ENCODE measurements around the gene C14orf180. TPM values are rescaled to one million over a fixed set of nuclear protein-coding genes. Genes with fewer than 3 reads are reported as not detected.

The C14orf180 gene
- not detected in 2 replicates for total RNA-seq (2014; rRNA removed; shearing (Covaris generic))
- not detected in 2 replicates for polyA plus RNA-seq (2015; cell fraction: cytosol; rRNA removed)
- polyA plus RNA-seq (2015; cell fraction: nucleus; rRNA removed), result not detected in 2 replicates

DNA sequence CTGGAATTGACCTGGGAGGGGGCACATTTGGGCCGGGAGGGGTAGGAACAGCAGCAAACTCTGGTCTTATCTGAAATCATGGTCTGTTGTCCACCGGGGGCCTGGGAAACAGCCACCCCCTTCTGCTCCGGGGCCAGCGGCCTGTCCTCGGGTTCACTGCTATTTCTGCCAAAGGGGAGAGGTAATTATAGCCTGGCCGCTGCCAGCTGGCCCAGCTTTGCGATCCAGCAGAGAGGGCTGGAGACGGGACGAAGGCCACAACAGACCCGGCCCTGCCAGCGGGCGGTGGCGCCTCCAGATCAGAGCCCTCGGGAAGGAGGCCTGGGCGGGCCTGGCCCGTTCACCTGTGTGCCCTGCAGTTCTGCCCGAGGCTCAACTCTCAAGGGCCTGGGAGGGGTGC is at the start of gene C14orf180:
Gene C14orf180, plus strand, starts transcription at position 258 of the 400 bp plus-strand sequence. CDS start 6,667 bp downstream, outside the sequence.
- DNase-seq (ENCODE audit: low read depth, low spot score), result no peak
- in situ Hi-C loops (cut with HindIII; ENCODE audit: low pct_unique_long_range_greater_than_20kb, low sequenced_read_pairs), result no loop called here

- in situ Hi-C loops (cut with HindIII; ENCODE audit: low pct_unique_long_range_greater_than_20kb, low sequenced_read_pairs), result no loop called here
- DNase-seq (ENCODE audit: low read depth, low spot score), result no peak
These were observed 48.9 kb upstream of the C14orf180 start for GRCh38 chr14:104530646-104531045.

- DNase-seq (ENCODE audit: low read depth, low spot score), result no peak
- in situ Hi-C loops (cut with HindIII; ENCODE audit: low pct_unique_long_range_greater_than_20kb, low sequenced_read_pairs), result no loop called here
These were observed 48.0 kb upstream of the C14orf180 start for GRCh38 chr14:104531421-104532190.

GRCh38 chr14:104532191-104532555 is 47.4 kb upstream of the C14orf180 start:
- DNase-seq (ENCODE audit: low read depth, low spot score), result no peak
- in situ Hi-C loops (cut with HindIII; ENCODE audit: low pct_unique_long_range_greater_than_20kb, low sequenced_read_pairs), result no loop called here

- DNase-seq (ENCODE audit: low read depth, low spot score), result no peak
- in situ Hi-C loops (cut with HindIII; ENCODE audit: low pct_unique_long_range_greater_than_20kb, low sequenced_read_pairs), result no loop called here
These were observed 45.5 kb upstream of the C14orf180 start for GRCh38 chr14:104534036-104534435.

DNA sequence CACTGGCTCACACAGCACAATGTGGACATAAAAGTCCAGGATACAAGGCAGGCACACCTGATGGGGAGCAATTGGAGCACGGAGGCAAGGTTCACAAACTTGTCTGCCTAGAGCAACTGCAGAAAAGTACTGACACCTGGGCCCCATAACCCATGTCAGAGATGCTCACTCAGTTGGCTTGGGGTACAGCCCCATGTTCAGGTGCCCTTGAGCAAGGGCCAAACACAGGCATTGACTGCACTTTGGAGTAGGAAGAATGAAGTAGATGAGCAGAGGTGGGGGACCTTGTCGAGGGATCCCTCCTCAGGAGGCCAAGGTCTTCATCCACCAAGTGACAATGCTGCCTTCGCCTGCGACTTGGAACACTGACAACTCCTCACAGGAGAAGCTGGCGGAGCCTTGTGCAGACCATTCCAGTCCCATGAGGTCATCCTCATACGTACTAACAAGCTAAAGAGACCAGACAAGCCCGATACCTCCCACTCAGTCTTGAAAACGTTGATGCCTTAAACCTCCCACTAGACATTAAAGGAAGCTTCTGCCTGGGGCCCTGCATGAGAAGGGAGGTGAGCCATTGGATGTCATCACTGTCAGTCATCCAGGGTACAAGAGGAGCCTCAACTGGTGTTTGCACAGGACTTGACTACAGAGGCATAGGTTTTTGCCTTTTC is 42.5 kb upstream of the C14orf180 start:
- in situ Hi-C loops (cut with HindIII; ENCODE audit: low pct_unique_long_range_greater_than_20kb, low sequenced_read_pairs), result no loop called here

GRCh38 chr14:104537613-104537988 is 42.0 kb upstream of the C14orf180 start:
- in situ Hi-C loops (cut with HindIII; ENCODE audit: low pct_unique_long_range_greater_than_20kb, low sequenced_read_pairs), result no loop called here
- DNase-seq (ENCODE audit: low read depth, low spot score), result no peak

More for the DNA sequence above, 42.5 kb upstream of the C14orf180 start:
- DNase-seq (ENCODE audit: low read depth, low spot score), result no peak

GRCh38 chr14:104541905-104542465 is 37.6 kb upstream of the C14orf180 start:
- DNase-seq (ENCODE audit: low read depth, low spot score), result no peak
- in situ Hi-C loops (cut with HindIII; ENCODE audit: low pct_unique_long_range_greater_than_20kb, low sequenced_read_pairs), result no loop called here

DNA sequence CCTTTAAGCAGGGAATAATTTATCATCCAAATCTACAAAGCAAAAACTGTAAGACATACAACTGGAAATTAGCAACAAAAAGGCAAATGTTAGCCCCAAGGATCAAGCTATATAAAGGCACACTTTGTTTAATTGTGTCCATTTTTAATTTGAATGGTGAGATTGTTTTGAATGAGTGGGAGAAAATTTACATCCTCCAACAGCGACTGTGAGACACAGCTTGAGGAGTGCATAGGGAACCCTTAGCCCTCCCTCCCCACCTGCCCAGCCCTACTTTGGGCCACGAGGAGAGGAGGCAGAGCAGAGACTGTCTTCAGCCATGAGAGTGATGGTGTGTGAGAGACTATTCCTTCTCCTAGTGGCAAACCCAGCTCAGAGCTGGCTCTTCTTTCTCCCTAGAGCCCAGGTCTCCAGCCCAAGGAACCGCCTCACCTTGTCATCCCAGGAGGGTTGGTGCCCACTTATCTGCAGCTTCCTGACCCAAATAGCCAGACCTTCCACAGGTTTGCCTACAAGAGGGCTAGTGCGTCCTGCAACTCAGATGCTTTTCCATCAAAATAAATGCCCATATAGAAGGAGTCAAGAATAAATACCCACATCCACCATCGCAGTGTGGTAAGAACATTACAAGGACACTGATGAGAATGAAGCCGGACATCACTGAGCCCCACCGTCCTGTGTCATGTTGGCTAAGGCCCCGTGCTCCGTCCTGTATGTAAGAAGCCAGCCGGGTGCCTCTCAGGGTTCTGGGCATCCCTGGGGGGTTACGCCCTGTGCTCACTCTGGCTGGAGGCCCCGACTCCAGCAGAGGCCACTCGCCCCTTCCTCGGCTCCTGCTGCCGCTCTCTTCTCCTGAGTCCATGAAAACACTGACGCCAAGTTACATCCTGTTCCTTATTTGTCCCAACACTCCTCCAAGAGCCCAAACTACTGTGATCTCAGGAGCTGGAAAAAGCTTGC is 36.4 kb upstream of the C14orf180 start:
- in situ Hi-C loops (cut with HindIII; ENCODE audit: low pct_unique_long_range_greater_than_20kb, low sequenced_read_pairs), result no loop called here
- DNase-seq (ENCODE audit: low read depth, low spot score), result no peak

GRCh38 chr14:104544362-104544961 is 35.1 kb upstream of the C14orf180 start:
- in situ Hi-C loops (cut with HindIII; ENCODE audit: low pct_unique_long_range_greater_than_20kb, low sequenced_read_pairs), result no loop called here
- no peak for DNase-seq (ENCODE audit: low read depth, low spot score)

- in situ Hi-C loops (cut with HindIII; ENCODE audit: low pct_unique_long_range_greater_than_20kb, low sequenced_read_pairs), result no loop called here
- no peak for DNase-seq (ENCODE audit: low read depth, low spot score)
These were observed 34.2 kb upstream of the C14orf180 start for GRCh38 chr14:104545151-104545941.

DNA sequence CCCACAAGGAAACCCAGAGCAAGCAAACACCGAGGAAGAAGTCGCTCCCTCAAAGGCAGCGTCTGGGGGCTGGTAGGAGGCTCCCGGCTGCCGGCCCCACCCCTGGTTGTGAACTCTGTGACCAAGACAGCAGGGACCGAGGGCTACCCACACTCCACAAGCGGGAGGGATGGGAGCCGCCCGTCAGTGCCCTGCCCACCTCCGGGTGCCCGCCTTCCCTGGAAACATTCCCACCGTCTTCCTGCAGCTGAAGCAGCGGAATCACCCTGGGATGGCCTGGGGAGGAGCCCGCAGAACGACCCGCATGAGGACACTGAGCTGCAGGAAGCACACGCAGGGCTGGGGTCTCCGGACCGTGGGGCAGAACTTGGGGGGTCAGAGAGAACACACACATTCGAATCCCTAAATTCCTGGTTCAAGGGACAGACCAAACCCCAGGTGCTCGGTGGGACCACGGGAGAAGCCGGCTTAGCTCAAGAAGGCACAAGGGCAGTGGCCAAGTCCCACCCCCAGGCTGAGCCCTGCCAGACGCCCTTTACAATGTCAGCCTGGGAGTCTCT is 33.5 kb upstream of the C14orf180 start:
- DNase-seq (ENCODE audit: low read depth, low spot score), result no peak
- in situ Hi-C loops (cut with HindIII; ENCODE audit: low pct_unique_long_range_greater_than_20kb, low sequenced_read_pairs), result no loop called here

GRCh38 chr14:104546591-104547309 is 32.8 kb upstream of the C14orf180 start:
- DNase-seq (ENCODE audit: low read depth, low spot score), result no peak

DNA sequence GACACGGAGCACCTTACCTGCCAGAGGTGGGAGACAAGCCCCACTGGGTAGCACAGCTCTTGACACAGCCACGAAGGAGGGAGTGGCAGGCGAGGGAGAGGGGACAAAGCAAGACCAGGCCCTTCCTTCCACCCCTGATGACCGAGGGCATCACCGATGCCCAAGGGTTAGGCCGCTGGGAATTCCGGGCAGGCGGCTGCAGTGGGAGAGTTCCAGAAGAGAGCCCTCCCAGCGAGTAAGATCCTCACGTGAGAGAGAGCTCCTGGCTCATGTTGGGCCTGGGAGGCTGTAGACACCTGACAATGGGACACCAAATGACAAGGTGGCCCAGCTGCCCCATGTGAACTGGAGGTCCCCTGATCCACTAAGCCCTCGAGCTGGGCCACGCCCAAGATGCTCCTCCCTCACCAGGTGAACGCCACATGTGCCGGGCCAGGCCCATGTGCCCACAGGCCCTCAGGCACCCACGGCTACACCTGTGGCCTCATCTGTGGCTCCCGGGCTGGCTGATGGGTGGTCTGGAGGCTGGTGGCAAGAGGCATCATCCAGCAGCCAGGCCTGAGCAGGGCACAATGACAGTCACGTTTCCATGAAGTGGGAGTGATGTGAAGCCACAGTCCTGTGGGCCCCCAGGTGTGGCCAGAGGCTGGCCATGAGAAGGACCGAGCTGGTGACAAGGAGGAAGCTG is 32.1 kb upstream of the C14orf180 start:
- no peak for DNase-seq (ENCODE audit: low read depth, low spot score)
- in situ Hi-C loops (cut with HindIII; ENCODE audit: low pct_unique_long_range_greater_than_20kb, low sequenced_read_pairs), result no loop called here

More at GRCh38 chr14:104546591-104547309, 32.8 kb upstream of the C14orf180 start:
- in situ Hi-C loops (cut with HindIII; ENCODE audit: low pct_unique_long_range_greater_than_20kb, low sequenced_read_pairs), result no loop called here

Measured in SK-MEL-5 (cell line).